ENCODE data around the gene TRPM2.
A peak's percentile ranks its signal among the peaks of the same experiment; 100 is the strongest.
"Not testable (repeated sequence)": the region's sequence is repeated elsewhere in the genome, so short reads cannot be mapped to it uniquely, and the experiment has no call there.

The TRPM2 gene

DNA sequence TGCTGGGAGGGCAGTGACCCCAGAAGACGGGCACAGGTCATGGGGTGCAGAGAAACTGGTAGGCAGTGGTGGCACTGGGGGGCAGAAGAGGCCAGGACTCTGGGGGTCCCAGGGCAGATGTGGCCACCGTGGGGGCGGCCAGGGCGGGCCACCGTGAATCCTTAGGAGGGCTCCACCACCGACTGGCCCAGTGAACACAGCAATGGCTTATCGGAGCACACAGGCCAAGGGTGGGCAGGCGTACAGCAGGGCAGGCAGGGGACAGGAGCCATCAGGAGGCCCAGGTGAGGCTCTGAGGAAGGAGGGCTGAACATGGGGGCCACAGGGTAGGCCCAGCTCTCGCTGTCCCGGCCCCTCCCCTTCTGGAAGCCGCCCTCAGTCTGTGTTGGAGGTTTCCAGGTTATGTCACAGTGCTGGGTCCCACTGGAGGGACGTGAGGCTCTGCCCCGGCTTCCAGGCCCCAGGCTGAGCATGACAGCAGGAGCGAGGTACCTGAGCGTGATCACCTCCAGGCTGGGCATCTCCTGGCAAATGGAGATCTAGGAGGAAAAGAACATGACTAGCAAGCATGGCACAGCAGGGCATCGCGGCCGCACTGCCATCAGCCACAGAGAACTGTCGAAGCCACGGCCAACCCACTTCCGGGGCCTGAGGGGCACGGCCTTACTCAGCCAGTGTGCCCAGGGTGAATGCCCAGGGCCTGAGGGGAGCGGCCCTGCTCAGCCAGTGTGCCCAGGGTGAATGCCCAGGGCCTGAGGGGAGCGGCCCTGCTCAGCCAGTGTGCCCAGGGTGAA, 18.0 kb upstream of the TRPM2 start:
- no peak for DNase-seq (ENCODE audit: low spot score)
- H3K4me3 ChIP-seq, result no peak overlapping the region
- no peak for TF ChIP-seq CTCF (IDR thresholded peaks at IDR 0.05)
- H3K27ac ChIP-seq, result no peak overlapping the region

GRCh38 chr21:44337449-44337848, 16.0 kb upstream of the TRPM2 start:
- no peak for TF ChIP-seq CTCF (IDR thresholded peaks at IDR 0.05)
- DNase-seq (ENCODE audit: low spot score), result no peak
- Histone ChIP-seq H3K4me3 (no peak overlapping the region), H3K27ac (no peak overlapping the region)

- no peak for TF ChIP-seq CTCF (IDR thresholded peaks at IDR 0.05)
- H3K4me3 ChIP-seq, result peak overlapping the region; percentile 73
- H3K27ac ChIP-seq, result peak overlapping the region; percentile 84 to 99
- DNase-seq (ENCODE audit: low spot score), result peak; percentile 92
These were observed 15.2 kb upstream of the TRPM2 start for GRCh38 chr21:44337941-44338895.

DNA sequence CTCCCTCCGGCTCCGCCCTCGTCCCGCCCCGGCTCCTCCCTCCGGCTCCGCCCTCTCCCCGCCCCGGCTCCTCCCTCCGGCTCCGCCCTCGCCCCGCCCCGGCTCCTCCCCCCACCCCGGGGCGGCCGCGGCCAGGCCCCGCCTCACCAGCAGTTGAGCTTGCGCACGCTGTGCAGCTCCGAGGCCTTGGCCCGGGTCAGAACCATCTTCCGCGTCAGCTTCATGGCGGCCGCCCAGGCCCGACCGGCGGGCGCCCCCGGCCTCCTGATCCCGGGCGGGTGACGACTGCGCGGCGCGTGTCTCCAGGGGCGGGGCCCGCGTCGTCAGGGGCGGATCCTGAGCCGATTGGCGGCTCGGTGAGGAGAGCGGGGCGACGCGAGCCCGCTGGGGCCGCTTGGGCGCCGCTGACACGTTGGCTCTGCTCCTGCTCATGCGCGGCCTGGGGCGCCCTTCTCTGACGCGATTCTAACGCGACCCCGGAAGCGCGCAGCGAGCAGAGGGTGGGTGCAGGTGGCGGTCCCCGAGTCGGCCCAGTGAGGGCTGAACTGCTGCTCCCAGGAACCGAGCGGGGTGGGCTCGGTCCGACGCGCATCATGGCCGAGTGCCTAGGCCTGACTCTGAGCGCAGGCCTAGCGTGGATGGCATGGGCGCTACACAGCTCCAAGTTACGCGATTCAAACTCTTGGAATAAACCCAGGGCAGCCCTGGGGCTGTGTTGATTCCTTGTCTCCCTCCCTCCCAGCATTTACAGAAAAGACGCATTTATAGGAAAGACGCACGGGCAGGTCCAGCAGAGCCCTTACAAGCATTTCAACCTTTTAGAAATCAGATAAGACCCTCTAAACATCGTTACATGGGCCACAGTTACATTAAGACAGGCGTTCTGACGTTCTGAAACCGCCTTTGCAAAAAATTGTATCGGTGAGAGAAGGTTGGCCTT, 14.2 kb upstream of the TRPM2 start, which contains the start of gene CFAP410:
TSS of gene CFAP410 (minus strand) at position 420 of the 940 bp plus-strand sequence. CDS start at position 224, 196 bp downstream.
- H3K27ac ChIP-seq, result peak within 1 kb of the TSS; percentile 95 to 99
- peak; percentile 97 for DNase-seq (ENCODE audit: low spot score)
- H3K4me3 ChIP-seq, result peak within 1 kb of the TSS; percentile 89
- no peak for TF ChIP-seq CTCF (IDR thresholded peaks at IDR 0.05)

DNA sequence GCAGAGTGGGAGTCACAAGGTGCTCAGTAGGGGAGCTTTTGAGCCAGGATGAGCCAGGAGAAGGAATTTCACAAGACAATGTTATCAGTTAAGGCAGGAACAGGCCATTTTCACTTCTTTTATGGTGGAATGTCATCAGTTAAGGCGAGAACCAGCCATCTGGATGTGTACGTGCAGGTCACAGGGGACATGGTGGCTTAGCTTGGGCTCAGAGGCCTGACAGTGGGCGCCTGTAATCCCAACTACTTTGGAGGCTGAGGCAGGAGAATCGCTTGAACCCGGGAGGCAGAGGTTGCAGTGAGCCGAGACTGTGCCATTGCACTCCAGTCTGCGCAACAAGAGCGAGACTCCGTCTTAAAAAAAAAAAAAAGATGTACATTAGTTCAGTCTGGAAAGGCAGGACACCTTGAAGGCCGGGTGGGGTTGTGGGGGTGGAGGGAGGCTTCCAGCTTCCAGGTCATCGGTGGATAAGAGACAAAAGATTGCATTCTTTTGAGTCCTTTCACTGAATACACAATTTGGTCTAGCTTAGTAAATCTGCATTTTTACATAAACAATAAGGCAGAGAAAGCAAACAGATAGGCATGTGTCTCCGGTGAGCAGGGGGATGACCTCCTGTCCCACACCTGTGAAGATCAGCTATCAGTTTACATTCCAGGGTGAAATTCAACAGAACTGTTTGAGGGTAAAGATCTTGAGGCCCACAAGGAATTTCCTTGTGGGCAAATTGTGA, 11.5 kb upstream of the TRPM2 start:
- not testable (repeated sequence) for H3K27ac ChIP-seq; H3K4me3 ChIP-seq; DNase-seq (ENCODE audit: low spot score)

DNA sequence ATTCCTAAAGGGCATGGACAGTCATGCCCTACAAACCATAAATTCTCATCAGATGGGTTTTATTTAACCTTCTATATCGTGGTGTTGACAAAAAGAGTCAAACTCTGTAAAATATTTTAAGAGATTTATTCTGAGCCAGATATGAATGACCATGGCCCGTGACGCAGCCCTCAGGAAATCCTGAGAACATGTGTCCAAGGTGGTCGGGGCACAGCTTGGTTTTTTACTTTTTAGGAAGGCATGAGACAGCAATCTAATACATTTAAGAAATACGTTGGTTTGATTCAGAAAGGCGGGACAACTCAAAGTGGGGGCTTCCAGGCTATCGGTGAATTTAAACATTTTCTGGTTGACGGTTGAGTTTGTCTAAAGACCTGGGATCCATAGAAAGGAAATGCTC, 10.4 kb upstream of the TRPM2 start:
- DNase-seq (ENCODE audit: low spot score); H3K4me3 ChIP-seq; H3K27ac ChIP-seq: not testable (repeated sequence)

DNA sequence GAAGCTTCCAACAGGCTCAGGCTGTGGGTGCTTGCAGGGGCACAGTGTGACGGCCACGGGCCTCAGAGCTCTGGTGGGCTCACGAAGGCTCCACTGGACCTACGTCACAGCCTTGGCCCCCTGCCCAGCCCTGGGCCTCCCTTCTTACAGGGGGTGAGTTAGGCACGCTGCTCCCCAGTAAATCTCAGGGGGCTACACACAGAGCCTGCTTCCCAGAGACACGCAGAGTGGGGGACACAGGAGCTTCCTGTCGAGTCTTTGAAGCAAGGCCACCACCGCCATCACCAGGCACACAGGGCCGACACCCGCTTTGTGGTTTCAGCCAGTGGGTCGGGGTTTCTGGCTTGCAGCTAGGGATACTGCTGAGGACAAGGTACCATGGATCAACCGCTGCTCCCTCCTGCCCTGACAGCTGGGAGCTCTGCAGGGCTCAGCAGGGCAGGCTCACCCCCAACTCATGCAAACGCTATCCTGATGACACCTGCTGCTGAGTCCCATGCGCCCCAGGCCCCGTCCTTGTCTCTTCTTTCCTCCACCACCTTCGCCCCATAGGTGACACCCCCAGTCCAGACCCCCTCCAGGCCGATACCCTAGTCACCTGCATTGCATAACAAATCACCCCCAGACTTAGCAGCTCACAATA, 8.8 kb upstream of the TRPM2 start:
- DNase-seq (ENCODE audit: low spot score), result peak; percentile 67
- Histone ChIP-seq H3K4me3 (no peak overlapping the region), H3K27ac (no peak overlapping the region)
- no peak for TF ChIP-seq CTCF (IDR thresholded peaks at IDR 0.05)

All from coronary artery (tissue), 2 donors.